ENCODE measurements around the gene MBD2. TPM values are rescaled to one million over a fixed set of nuclear protein-coding genes. Genes with fewer than 3 reads are reported as not detected.

Gene MBD2
- total RNA-seq, 4 donors from 2014 or later, result 53.5 to 79.7 (median 63.5) TPM

- no peak for TF ChIP-seq CTCF (IDR thresholded peaks at IDR 0.05; ENCODE audit: low read depth)
Observed at GRCh38 chr18:54242327-54242726, 17.9 kb upstream of the MBD2 start.

DNA sequence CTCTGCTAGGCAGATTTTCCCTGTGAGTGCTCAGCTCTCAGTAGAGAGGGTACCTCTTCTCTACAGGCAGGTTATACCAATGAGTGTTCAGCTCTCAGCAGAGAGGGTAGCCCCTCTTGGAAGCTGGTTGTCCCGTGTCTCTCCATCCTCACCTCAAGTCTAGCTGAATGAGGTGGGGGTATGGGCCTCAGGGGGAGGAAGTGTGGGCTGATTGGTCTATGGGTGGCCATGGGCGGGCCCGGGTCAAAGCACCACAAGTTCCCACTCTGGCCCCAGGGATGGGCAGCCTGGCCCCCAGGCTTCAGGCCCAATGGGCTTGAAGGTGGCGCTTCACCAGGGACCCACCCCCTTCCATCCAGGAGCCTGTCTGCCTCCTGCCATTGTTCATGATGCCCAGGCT is 17.0 kb upstream of the MBD2 start:
- TF ChIP-seq CTCF (IDR thresholded peaks at IDR 0.05; ENCODE audit: low read depth), result no peak

DNA sequence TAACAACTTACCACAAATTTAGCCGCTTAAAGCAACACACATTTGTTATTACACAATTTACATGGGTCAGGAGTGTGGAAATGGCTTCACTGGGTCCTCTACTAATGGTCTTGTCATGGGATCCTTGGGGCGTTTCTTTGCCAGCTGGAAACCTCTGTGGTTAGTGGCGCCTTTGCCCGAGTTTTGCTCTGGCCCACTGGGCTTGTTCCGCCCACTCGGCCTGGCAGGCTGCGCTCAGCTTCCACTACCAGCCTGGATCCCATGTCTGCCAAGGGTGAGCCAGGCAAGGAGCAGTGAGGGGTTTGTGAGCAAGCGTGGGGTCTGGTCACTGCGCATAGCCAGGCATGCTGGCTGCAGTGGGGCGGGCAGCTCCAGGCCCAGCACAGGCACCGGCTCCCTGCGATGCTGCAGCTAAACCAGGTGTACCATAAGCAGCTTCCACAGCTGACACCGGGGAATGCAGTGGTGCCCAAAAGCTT is 16.2 kb upstream of the MBD2 start:
- no peak for TF ChIP-seq CTCF (IDR thresholded peaks at IDR 0.05; ENCODE audit: low read depth)

DNA sequence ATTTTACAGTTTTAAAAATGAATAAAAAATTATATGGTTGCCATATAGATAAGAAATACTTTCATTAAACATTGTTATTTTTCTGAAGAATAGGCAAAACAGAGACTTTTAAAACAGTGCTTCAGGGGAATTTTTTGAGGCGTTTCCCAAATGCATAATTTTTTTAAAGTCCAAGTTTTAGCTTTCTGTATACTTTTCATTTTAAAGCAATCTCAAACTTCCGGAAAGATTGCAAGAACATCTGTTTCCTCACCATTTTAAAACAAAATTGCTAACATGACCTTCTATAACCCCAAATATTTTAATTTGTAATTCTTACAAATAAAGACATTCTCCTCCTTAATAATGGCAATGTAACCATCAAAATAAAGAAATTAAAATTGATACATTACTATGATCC is 15.1 kb upstream of the MBD2 start:
- TF ChIP-seq CTCF (IDR thresholded peaks at IDR 0.05; ENCODE audit: low read depth), result no peak

DNA sequence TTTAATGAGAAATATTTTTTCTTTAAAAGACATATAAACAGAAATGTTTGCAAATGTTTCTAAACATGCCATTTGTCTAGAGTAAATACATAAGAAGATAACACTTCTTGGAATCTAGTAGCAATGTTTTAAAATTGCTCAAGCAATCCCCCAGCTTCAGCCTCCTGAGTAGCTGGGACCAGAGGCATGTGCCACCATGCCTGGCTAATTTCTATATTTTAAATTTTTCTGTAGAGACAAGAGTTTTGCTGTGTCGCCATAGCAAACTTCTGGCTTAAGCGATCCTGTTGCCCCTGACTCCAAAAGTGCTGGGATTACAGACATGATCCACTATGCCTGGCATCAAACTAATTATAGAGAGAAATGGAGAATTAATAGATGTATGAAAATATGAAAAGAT is 14.6 kb upstream of the MBD2 start:
- TF ChIP-seq CTCF (IDR thresholded peaks at IDR 0.05; ENCODE audit: low read depth), result no peak

- TF ChIP-seq CTCF (IDR thresholded peaks at IDR 0.05; ENCODE audit: low read depth), result no peak
Observed at GRCh38 chr18:54238173-54238936, 13.9 kb upstream of the MBD2 start.

GRCh38 chr18:54235871-54236270 is 11.4 kb upstream of the MBD2 start:
- no peak for TF ChIP-seq CTCF (IDR thresholded peaks at IDR 0.05; ENCODE audit: low read depth)

Data from subcutaneous adipose tissue (tissue), 4 donors.